Right kidney (tissue), 1 donor: Measurements from ENCODE around the gene GSTM4.
A peak's percentile ranks its signal among the peaks of the same experiment; 100 is the strongest.
"Not testable (repeated sequence)": the region's sequence is repeated elsewhere in the genome, so short reads cannot be mapped to it uniquely, and the experiment has no call there.

Experiments used
- DNase-seq: peaks from one replicate; pipeline ENCODE4 v3.0.0-alpha.2; 2016

Gene GSTM4

GRCh38 chr1:109636201-109636952 lies 19.5 kb upstream of the GSTM4 start:
- DNase-seq = no peak

GRCh38 chr1:109637446-109637845 lies 18.5 kb upstream of the GSTM4 start:
- no peak for DNase-seq

- DNase-seq = no peak
Observed at GRCh38 chr1:109639063-109639840, 16.6 kb upstream of the GSTM4 start.

- DNase-seq = no peak
Observed at GRCh38 chr1:109639841-109640184, 16.1 kb upstream of the GSTM4 start.

- no peak for DNase-seq
Observed at GRCh38 chr1:109640285-109640865, 15.5 kb upstream of the GSTM4 start.

GRCh38 chr1:109641078-109641740 lies 14.7 kb upstream of the GSTM4 start:
- DNase-seq = no peak

- no peak for DNase-seq
Observed at GRCh38 chr1:109641861-109642260, 14.0 kb upstream of the GSTM4 start.

GRCh38 chr1:109642626-109643025 lies 13.3 kb upstream of the GSTM4 start:
- no peak for DNase-seq

GRCh38 chr1:109643385-109644230 lies 12.3 kb upstream of the GSTM4 start:
- peak; percentile 72 for DNase-seq

- no peak for DNase-seq
Observed at GRCh38 chr1:109644670-109645069, 11.2 kb upstream of the GSTM4 start.

GRCh38 chr1:109649491-109649914 lies 6.4 kb upstream of the GSTM4 start:
- DNase-seq = peak; percentile 48

- no peak for DNase-seq
Observed at GRCh38 chr1:109650609-109651008, 5.3 kb upstream of the GSTM4 start.

GRCh38 chr1:109652402-109652801 lies 3.5 kb upstream of the GSTM4 start:
- no peak for DNase-seq

GRCh38 chr1:109653306-109653705 lies 2.6 kb upstream of the GSTM4 start:
- DNase-seq = no peak

- DNase-seq = no peak
Observed at GRCh38 chr1:109654519-109654918, 1.4 kb upstream of the GSTM4 start.

GRCh38 chr1:109657395-109657794 lies 1.5 kb downstream of the GSTM4 start:
- no peak for DNase-seq

- no peak for DNase-seq
Observed at GRCh38 chr1:109657970-109658369, 2.1 kb downstream of the GSTM4 start.

- no peak for DNase-seq
Observed at GRCh38 chr1:109658533-109659042, 2.7 kb downstream of the GSTM4 start.

- DNase-seq = no peak
Observed at GRCh38 chr1:109659145-109659544, 3.2 kb downstream of the GSTM4 start.

GRCh38 chr1:109659997-109660690 lies 4.2 kb downstream of the GSTM4 start:
- DNase-seq = peak; percentile 54

GRCh38 chr1:109660691-109661026 lies 4.8 kb downstream of the GSTM4 start:
- not testable (repeated sequence) for DNase-seq
